HG03342 (cell line): Measurements from ENCODE around the gene KCNJ6.
"Not testable (repeated sequence)": the region's sequence is repeated elsewhere in the genome, so short reads cannot be mapped to it uniquely, and the experiment has no call there.

ENCODE experiments used
- ATAC-seq: cut with Tn5 transposase; IDR thresholded peaks from one replicate; pipeline ENCODE4 v1.9.1; 2021; ENCODE audit warnings: mild to moderate bottlenecking, moderate library complexity; ENCODE audit not compliant: unreplicated experiment

KCNJ6 gene

GRCh38 chr21:37658121-37658816, 258.0 kb downstream of the KCNJ6 start:
- ATAC-seq: no peak

GRCh38 chr21:37656899-37657298, 259.4 kb downstream of the KCNJ6 start:
- no peak for ATAC-seq

DNA sequence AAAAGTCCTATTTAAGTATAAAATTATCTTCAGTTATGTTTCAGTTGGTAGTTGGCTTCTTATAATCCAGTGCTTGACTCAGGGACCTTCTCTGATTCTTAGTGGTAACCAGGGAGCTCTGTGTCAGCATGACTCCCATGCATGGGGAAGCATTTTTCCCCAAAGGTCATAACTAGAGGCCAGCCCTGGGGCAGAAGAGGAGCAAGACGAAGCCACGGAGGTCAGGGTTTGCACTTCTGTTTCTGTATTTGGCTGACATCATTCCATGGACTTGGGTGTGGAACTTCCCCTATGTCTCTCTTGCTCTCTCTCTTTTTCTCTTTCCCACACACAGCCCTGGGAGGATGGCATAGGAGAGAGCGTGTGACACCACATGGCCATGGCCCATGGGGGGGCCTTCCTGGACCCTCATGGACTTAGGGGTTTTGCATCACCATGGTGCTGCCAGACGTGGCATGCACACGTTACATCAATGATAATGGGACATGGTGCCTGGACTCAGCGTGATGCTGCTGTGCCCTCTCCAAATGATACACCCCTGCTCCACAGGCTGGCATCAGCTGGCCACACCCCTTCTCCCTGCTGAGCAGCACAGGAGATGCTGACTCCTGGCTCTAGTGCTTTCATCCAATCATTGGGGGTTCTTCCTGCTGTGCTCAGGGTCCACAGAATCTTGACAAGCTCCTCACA, 260.5 kb downstream of the KCNJ6 start:
- no peak for ATAC-seq

GRCh38 chr21:37654596-37654995, 261.7 kb downstream of the KCNJ6 start:
- ATAC-seq: no peak

DNA sequence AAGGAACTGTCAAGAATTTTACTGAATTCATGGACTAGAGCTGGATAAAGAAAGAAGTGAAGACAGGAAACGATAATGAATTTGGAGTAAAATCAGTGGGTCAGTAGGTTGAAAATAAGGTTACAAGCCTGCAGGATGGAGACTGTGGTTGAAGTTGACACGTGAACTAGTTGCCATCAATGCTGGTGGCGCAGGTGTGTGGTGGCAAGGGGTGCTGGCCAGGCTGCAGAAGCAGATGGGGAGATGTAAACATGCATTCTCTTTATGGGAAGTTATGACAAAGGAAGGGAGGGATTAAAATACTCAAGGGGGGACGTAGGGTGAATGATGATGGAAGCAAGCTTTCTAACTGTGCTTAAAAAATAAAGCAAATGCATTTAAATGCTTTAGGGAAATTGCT, 263.1 kb downstream of the KCNJ6 start:
- no peak for ATAC-seq

DNA sequence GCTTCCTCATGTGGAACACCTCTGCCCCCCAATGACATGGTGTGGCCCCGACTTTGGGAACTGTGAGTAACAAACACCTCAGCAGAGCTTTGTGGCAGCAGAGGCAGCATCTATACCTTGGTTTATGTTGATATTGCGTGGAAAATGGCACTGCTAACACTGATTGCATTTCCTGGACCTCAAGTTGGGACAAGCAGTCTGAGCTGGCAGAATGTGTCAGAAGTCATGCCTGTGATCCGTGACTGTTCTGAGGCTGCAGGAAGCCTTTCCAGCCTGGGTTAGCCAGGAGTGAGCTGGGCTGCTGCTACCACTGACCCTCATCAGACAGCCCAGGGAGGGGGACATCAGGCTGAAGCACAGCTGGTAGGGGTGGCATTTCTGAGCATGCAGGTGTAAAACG, 268.5 kb downstream of the KCNJ6 start:
- ATAC-seq: no peak

DNA sequence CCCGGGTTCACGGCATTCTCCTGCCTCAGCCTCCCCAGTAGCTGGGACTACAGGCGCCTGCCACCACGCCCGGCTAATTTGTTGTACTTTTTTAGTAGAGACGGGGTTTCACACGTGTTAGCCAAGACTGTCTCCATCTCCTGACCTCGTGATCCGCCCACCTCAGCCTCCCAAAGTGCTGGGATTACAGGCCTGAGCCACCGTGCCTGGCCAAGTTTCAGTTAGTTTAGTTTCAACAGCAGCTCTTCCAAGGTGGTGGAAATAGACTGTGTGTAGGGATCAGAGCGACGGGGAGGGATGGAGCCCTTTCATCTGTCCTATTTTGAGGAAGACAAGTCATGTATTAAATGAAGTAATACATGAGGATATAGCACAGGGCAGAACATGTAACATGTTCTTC, 269.5 kb downstream of the KCNJ6 start:
- ATAC-seq: not testable (repeated sequence)

GRCh38 chr21:37645848-37646247, 270.4 kb downstream of the KCNJ6 start:
- no peak for ATAC-seq

GRCh38 chr21:37644636-37645035, 271.6 kb downstream of the KCNJ6 start:
- no peak for ATAC-seq

DNA sequence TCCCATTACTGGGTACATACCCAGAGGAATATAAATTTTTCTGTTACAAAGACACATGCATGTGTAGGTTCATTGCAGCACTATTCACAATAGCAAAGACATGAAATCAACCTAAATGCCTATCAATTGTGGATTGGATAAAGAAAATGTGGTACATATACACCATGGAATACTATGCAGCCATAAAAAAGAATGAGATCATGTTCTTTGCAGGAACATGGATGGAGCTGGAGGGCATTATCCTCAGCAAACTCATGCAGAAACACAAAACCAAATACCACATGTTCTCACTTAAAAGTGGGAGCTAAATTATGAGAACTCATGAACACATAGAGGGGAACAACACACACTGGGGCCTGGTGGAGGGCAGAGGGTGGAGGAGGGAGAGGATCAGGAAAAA, 272.4 kb downstream of the KCNJ6 start:
- ATAC-seq: not testable (repeated sequence)

- ATAC-seq: no peak
These were observed 273.8 kb downstream of the KCNJ6 start for GRCh38 chr21:37642493-37642892.

DNA sequence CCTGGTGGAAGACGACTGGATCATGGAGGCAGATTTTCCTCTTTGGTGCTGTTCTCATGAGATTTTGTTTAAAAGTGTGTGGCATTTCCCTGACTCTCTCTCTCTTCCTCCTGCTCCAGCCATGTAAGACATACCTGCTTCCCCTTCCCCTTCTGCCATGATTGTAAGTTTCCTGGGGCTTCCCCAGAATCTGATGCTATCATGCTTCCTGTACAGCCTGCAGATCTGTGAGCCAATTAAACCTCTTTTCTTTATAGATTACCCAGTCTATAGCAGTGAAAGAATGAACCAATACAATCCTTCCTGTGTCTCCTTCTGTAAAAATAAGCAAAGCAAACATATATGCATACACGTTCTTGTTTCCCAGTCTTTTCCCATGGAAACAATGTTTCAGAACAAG, 276.5 kb downstream of the KCNJ6 start:
- no peak for ATAC-seq

- no peak for ATAC-seq
These were observed 280.0 kb downstream of the KCNJ6 start for GRCh38 chr21:37636152-37636860.

DNA sequence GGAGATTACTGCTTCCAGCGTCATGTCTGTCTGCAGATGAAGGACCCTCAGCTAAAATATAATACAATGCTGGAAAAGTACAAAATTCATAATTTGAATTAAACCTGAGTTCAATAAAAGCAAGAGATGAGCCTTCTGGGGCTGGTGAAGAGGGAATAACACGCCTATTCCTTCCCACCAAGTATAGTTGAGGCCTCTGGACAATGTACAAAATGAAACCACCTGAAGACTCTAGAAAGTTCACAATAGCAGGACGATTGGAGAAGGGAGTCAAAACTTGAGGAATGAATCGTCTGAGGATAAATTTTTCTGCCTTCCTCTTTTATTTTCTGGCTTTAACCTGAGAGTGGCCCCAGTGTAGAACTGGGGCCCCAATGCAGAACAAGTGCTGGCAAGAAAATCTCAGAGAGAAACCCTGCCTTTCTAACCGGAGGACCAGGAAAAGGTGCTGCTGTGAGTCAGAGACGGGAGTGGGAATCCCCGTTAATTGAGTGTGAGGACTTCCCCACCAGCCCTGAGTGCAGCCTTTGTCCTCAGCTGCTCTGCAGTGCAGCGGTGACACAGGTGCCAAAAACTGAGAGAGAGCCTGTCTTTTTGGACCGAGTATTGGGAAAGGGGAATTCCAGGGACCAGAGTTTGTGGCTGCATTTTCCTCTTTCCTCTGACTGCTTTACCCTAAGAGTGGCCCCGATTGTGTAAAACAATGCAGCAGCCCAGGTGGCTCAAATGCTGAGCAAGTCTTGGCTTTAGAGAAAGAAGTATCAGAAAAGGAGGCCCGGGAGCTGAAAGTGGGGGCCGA, 284.7 kb downstream of the KCNJ6 start:
- ATAC-seq: peak; percentile 75

- no peak for ATAC-seq
These were observed 285.4 kb downstream of the KCNJ6 start for GRCh38 chr21:37630872-37631271.

DNA sequence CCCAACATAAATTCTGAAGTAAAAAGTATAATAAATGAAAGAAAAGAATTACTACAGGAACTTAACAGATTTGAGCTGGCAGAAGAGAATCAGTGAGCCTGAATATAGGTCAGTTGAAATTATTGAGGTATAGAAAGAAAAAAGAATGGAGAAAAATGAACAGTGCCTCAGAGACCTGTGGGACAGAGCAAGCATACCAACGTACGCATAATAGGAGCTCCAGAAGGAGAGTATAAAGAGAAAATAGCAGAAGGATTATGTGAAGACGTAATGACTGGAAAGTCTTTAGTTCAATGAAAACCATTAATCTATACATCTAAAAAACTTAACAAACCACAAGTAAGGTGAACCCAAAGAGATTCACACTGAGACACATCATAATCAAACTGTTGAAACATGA, 287.9 kb downstream of the KCNJ6 start:
- no peak for ATAC-seq

DNA sequence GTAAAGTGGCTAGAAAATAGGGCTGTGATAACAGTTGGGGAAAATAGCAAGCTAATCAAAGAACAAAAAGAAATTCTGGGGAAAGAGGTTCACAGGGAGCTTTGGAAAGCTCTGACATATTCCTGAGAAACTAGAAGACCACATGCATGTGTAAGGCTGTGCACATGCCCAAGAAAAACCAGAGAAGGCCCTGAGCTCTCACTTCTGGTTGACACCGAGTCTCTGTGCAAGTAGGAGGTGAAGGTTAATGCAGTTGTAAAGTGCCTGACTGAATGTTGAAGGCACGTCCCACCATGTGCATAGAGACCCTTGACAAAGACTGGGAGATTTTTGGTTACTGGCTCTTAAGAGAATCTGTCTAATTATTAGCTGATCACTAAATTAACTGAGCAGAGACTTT, 288.7 kb downstream of the KCNJ6 start:
- no peak for ATAC-seq

- no peak for ATAC-seq
These were observed 289.2 kb downstream of the KCNJ6 start for GRCh38 chr21:37627074-37627473.

- no peak for ATAC-seq
These were observed 289.9 kb downstream of the KCNJ6 start for GRCh38 chr21:37626320-37626719.

GRCh38 chr21:37623689-37624088, 292.6 kb downstream of the KCNJ6 start:
- ATAC-seq: no peak

GRCh38 chr21:37623183-37623582, 293.1 kb downstream of the KCNJ6 start:
- no peak for ATAC-seq
